GM21360 (cell line): Measurements from ENCODE around the gene ZNF580.

Experiments used
- ATAC-seq: cut with Tn5 transposase; IDR thresholded peaks from one replicate; pipeline ENCODE4 v1.9.1; 2021; ENCODE audit warnings: mild to moderate bottlenecking, moderate library complexity; ENCODE audit not compliant: unreplicated experiment

Gene ZNF580

DNA sequence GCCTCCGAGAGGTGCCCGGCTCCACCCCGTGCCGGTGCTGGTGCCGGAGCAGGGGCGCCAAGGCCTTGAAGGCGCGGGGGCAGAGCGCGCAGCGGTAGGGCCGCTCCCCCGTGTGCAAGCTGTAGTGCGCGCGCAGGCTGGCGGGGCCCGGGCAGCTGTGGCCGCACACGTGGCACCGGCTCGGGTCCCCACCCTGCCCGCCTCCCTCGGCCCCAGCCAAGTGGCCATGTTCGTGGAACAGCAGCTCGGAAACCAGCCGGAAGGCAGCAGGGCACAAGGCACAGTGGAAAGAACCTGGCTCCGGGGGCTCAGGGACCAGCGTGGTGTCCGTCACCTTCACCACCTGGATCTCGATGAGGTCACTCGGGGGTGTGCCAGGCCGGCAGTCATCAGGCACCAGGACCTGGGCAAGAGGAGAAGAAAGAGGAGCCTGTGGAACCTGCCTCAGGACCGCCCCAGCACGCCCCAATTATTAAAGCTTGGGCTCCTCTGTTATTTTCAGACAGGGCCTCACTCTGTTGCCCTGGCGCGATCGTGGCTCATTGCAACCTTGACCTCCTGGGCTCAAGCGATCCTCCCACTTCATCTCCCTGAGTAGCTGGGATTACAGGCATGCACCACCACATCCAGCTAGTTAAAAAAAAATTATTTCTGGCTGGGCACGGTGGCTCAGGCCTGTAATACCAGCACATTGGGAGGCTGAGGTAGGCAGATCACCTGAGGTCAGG is 18.4 kb upstream of the ZNF580 start:
- ATAC-seq = no peak

DNA sequence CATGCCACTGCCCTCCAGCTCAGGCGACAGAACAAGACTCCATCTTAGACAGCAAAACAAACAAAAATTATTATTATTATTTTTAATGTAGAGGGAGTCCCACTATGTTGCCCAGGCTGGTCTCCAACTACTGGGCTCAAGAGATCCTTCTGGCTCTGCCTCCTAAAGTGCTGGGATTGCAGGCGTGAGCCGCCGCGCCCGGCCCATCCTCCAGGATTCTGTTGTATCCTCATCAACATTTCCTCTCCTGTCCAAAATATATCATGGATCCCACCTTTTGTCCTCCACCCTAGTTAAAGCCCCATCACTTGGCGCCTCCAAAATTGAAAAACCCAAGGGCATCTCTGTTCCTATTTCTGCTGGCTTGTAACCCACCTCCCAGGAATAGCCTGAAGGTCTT is 17.7 kb upstream of the ZNF580 start:
- ATAC-seq = no peak

DNA sequence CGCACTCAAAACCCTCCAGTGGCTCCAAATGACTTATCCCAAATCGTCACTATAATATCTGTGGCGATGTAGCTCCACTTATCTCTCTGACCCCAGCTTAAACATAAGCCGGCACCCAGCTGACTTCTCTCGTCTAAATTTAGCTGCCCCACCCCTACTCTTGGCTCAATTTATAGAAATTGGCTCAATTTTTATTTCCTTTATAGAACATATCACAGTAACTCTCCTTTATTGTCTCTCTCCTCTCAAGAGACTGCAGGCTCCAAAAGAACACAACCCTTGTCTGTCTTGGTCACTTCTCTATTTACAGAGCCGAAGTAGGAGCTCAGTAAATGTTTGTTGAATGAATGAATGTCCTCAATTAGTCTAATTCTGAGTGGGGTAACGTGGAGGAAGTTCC is 17.2 kb upstream of the ZNF580 start:
- ATAC-seq = no peak

DNA sequence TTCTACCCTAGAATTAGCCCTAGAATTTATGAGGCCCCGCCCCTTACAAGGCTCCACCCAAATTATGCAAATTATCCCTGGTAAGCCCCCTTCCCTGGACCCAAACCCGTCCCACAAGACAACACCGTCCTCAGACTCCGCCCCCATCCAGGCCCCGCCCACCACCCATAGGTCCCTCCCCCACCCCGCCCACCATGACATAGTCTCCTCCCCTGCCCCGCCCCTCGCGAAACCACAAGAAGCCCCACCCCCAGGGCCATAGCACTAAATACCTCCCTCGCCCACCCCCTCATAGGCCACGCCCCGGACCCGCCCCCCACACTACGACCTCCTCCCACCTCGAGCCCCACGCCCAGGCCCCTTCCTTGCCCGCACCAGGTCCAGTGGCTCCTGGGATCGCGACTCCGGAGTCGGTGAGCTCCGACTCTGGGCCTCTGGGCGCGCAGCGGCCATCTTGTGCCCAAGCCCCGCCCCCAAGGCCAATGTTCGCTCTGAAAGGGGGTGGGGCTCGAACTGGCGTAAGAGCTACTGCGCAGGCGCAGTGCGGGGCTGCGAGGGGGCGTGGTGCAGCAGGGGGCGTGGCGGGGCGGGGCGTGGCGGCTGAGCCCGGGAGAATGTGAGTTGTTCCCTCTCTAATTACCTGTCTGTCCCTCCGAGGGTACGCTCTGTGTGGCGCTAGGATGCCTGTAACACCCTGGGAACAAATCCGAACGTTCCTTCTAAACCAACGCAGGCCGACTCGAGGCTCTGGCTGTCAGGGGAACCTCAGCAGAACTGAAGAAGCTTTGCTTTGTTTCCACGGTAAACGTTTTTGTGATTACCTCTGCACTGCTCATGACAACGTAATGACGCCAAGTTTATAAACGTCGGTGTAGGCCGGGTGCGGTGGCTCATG is 16.4 kb upstream of the ZNF580 start, which contains the start of gene ZNF784:
ZNF784 (minus strand) TSS at position 458 of the 895 bp plus-strand sequence; CDS start at position 453, 5 bp downstream.
- no peak for ATAC-seq

DNA sequence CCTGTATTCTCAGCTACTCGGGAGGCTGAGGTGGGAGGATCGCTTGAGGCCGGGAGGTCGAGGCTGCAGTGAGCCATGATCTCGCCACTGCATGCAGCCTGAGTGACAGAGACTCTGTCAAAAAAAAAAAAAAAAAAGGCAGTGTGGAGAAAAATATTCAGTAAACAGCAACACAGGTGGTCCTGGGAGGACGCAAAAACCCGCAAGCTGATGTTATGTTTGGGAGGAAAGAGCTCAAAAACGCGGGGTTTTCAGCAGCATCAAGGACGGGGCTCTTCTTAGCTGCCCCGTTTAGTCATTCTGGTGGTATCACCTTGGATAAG is 15.8 kb upstream of the ZNF580 start:
- no peak for ATAC-seq

DNA sequence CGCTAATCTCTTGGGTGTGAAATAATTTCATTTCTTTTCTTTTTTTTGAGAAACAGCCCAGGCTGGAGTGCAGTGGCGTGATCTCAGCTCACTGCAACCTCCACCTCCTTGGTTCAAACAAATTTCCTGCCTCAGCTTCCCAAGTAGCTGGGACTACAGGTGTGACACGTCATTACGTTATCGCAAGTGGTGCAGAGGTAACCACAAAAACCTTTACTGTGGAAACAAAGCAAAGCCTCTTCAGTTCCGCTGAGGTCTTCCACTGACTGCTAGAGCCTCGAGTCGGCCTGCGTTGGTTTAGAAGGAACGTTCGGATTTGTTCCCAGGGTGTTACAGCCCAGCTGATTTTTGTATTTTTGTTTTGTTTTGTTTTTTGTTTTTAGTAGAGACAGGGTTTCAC is 14.5 kb upstream of the ZNF580 start:
- no peak for ATAC-seq

DNA sequence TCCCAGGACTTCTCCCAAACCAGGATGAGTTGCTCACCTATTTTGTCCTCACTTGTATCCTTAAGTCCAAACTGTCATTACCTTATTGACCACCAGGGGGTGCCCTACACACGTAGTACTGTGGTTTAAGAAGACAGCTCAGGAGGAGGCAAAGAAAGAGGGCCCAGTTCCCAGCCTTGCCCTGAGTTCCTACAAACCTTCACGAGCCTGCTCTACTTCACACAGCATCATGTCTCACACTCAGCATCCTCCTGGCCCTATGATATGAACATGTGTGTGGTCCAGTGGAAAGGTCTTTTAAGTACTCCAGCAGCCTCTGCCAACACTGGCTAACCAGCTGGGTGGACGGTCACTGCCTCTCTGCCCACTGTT is 8.4 kb upstream of the ZNF580 start:
- no peak for ATAC-seq

DNA sequence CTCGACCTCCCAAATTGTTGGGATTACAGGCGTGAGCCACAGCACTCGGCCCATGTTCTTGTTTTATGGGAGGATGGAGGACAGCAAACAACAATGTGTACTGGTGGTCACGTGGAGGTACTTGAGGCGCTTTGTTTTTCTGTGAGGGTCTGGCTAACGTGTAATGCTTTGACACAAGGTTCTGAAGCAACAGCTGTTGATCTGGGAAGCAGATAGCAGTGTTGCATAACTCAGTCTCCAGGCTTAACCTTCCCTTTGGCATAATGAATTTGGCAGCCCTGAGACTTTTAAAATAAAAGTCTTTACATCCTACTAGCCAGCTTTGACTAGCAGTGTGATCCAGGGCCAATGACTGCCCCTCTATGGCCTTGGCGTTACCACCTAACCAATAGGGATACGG is 6.9 kb upstream of the ZNF580 start:
- no peak for ATAC-seq

DNA sequence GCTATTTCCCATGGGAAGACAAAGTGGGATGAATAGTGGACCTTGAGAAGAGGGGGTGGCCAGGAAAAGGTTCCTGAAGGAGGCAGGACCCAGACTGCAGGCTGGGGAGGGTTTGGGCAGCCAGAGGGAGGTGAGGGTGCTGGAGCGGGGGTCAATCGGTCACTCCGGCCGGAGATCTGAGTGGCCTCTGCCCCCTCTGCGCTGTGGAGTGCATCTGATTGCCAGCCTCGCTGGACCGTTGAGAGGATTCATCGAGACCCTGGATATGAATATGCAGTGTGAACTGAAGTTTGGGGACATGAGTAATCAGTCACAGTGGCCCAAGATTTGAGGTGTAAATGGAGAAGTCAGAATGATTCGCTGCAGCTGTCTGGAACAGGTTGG is 5.5 kb upstream of the ZNF580 start:
- ATAC-seq = no peak

DNA sequence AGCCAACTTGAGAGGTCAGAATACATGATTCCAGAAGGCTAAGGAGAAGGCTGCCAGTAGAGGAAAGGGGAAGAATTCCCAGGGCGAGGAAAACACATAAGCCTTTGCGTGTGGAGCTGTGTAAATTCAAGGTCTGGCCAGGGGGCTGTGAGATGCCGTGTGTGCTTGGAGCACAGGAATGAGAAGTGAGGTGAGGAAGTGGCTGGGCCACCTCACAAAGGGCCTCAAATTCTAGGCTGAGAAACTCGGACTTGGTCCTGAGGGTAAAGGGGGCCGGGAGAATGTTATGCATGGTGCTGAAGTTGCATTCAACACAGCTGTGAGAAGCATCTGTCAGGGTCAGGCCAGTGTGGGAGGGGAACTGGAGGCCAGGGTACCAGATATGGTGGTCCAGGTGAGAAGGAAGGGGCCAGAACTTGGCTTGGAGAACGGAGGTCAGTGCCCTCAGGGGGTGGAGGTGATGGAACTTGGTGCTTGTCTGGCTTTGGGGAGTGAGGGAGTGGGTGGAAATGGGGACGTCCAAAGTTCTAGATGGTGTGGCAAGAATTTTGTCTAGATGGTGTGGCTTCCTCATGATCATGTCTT is 4.9 kb upstream of the ZNF580 start:
- no peak for ATAC-seq

DNA sequence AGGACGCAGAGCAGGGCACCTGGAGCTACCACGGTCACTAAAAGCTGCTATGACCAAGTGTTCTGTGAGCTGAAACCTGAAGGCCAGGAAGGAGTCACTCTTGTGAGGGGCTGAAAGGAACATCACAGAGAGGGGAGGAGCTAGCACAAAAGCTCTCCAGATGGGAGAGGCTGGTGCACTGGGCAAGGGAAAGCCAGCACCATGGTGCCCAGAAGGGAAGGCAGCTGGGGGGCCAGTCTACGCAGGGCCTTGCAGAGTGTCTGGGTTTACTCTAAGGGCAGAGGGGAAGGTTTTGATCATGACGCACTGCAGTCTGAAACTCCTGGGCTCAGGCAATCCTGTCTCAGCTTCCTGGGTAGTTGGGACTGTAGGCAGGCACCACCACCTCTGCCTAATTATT is 4.1 kb upstream of the ZNF580 start:
- no peak for ATAC-seq

DNA sequence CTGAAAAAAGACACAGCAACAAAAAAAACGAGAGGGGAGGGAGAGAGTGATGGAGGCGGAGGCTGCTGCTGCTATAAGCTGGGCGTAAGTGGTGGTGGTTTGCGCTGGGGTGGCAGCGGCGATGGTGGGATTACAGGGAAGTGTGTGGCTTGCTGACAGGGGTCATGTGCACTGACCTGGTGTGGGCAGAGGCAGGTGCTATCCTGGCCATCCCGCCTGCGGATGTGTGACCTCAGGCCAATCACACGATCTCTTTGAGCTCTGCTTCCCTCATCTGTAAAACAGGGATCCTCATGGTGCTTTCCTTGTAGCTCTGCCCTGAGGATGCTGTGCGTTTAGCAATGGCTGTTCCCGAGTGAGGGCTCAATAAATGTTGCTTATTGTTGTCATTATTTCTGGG is 3.3 kb upstream of the ZNF580 start:
- no peak for ATAC-seq

DNA sequence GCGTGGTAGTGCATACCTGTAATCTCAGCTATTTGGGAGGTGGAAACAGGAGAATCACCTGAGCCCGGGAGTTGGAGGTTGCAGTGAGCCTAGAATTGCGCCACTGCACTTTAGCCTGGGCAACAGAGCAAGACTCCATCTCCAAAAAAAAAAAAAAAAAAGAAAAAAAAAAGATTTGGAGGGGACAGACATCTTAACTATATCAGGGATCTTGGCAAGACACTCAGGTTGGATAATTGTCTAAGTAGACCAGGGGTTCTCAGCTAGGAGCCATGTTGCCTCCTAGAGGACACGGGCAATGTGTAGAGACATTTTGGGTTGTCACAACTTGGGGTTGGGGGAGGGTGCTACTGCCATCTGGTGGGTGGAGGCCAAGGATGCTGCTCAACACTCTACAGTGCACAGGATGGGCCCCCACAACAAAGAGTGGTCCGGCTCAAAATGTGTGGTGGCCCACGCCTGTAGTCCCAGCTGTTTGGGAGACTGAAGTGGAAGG is 1.9 kb upstream of the ZNF580 start:
- ATAC-seq = no peak

DNA sequence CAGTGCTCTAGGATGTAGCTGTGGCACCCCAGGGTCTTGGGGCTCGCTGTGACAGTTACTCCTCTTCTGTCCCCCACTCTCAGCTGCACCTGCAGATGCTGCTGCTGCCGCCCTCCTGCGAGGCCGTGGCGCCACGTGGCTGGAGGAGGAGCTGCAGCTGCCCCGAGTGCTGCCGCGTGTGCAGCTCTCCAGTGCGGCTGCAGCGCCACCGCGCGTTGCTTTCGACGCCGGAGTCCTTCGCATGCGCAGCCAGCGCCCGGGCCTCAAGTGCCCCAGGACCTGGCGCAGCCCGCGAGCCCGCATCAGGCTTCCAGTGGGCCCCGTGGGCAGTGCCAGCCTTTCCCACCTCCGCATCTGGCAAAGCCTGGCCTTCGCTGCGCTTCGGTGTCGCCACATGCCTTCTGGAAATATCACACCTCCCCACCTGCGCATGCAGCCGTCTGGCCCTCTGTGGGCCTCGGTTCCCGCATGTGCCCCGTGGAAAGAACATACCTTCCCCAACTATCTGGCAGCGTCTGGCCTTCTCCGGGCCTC is 692 bp upstream of the ZNF580 start:
- no peak for ATAC-seq

DNA sequence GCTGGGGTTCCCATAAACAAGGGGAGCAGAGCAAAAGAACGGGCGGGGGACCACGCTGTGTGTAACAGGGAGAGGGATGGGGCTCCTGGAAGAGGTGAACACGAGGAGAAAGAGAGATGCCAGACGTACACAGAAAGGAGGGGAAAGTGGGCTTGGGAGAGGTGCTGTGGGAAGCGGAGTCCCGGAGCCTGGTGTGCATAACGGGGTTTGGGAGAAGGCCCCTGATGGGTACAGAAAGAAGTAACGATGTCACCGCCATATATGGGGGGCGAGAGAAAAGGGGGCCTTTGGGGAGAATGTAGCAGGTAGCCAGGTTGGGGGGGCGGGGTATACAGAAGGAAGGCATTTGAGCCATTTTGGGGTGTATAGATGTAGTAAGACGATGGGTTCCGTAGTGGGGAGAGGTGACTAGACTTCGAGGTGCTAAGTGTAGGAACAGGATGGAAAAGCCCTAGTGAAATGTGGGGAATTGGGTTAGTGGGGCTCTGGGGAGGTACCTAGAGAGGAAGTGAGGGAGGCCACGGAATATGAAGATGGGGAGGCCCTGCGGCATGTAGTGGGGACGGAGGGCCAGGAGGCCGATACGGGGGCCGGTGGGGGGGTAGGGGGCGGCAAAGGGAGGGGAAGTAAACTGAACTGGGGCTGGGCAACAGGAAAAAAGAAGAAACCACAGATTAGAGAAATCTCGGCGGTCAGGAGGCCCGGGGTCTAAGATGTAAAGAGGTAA is 787 bp downstream of the ZNF580 start:
- no peak for ATAC-seq

DNA sequence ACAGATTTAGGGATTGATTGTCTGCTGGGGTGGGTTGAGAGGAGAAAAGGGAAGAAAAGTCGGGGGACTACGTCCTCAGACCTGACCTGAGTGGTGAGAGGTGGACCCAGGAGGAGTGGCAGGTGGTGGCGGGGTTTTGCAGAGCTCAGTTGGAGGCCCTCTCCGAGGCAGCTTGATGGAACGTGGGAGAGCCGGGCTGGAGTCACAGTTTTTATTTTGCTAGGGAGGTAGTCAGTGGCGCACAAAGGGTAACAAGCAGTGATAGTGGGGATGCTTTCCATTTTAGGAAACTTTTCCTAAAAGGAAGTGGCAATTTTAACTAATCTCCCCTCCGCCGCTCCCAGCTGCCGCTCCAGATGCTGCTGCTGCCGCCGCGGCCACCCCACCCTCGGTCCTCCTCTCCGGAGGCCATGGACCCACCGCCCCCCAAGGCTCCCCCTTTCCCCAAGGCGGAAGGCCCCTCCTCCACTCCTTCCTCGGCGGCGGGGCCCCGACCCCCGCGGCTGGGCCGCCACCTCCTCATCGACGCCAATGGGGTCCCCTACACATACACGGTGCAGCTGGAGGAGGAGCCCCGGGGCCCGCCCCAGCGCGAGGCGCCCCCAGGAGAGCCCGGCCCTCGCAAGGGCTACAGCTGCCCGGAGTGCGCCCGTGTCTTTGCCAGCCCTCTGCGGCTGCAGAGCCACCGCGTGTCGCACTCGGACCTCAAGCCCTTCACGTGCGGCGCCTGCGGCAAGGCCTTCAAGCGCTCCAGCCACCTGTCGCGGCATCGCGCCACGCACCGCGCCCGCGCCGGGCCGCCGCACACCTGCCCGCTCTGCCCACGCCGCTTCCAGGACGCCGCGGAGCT is 1.6 kb downstream of the ZNF580 start:
- ATAC-seq = no peak

DNA sequence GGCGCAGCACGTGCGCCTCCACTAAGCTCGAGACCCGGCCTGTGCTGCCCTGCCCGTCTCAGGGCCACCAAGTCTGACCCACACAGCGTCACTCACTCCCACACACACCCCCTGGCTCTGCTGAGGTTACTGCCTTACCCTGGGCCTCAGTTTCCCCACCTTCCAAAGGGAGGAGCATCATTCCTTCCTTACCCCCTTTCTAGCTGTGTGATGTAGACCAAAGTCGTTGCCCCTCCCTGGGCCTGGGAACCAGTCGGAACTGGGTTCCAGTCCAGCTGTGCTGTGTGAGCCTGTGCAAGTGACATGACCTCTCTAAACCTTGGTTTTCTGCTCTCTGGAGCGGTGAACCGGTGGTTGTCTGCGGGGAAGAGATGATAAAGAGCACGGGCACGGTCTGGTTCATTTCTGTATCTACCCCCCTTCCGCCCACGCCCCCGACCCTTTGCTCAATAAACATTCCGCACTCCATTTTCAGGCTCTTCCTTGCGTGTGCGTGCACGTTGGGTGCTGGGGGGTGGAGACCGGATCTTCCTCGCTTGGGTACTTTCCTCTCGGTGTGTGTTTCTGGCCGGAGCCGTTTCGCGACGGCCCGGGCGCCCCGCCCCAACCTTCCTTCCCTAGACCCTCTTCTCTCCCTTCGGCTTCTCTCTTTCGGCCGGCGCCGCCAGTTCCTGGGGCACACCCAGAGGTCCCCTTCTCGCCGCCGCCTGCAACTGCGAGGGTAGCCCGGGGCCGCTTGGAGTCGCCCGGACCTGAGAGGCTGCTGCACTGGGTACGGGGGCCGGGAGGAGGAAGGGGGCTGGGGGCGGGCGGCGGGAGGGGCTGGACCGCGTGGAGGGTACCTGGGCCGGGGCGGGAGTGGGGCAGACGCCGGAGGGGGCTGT is 2.4 kb downstream of the ZNF580 start, which contains the start of gene ZNF581:
ZNF581 (plus strand) TSS at position 647 of the 884 bp plus-strand sequence. CDS start 923 bp downstream, outside the sequence.
- ATAC-seq = no peak

DNA sequence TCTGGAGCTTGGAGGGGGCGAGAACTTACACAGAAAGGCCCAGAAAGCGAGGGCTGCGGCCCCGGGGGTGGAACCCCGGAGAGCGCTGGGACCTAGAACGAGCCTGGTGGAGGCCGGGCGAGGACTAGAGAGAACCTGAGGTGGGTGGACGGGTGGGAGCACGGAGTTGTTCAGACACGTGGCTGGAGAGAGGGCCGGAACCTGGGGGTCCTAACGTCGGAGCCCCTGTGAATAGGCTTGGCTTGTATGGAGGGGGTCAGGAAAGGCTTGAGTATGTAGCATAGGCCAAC is 3.0 kb downstream of the ZNF580 start:
- ATAC-seq = no peak

DNA sequence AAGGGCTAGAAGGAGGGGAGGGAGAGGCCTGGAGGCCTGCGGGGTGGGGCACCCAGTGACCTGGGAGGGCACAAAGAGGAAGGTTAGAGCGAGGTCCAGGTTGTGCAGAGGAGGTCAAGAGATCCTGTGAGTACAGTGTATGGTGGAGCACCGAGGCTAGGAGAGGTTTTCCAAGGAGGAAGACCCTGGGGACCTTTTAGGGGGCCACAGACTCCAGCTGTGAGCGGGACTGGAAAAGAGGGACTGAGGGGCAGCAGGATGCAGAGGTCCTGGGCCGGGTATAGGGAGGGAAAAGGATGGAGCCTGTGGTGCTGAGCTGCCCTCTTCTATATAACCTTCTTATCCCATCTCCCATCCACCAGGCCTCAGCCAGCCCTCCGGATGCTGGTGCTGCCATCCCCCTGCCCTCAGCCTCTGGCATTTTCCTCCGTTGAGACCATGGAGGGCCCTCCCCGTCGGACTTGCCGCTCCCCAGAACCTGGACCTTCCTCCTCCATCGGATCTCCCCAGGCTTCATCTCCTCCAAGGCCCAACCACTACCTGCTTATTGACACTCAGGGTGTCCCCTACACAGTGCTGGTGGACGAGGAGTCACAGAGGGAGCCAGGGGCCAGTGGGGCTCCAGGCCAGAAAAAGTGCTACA is 3.5 kb downstream of the ZNF580 start:
- ATAC-seq = no peak
